Embryonic facial prominence (tissue), 1 donor: Measurements from ENCODE around the gene VPS35.

ENCODE experiments used
- DNase-seq: peaks from one replicate; pipeline ENCODE4 v3.0.0-alpha.2; 2016; ENCODE audit errors: extremely low spot score

VPS35 gene

DNA sequence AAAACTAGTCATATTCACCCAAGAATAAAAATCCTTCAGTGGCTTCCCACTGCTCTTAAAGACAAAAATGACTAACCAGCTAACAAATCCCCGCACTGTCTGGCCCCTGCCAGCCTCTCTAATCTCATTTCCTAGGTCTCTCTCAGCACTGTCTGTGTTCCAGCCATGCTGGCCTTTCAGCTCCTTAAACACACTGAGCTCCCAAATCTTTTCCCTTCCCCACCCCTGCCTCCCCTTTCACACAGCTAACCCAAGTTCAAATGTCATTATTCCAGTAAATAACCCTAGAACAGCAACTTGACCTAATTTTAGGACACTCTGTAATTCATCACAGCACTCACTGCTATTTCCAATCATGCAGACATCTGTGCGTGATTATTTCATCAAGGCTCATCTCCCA, 75.6 kb downstream of the VPS35 start:
- DNase-seq: no peak

DNA sequence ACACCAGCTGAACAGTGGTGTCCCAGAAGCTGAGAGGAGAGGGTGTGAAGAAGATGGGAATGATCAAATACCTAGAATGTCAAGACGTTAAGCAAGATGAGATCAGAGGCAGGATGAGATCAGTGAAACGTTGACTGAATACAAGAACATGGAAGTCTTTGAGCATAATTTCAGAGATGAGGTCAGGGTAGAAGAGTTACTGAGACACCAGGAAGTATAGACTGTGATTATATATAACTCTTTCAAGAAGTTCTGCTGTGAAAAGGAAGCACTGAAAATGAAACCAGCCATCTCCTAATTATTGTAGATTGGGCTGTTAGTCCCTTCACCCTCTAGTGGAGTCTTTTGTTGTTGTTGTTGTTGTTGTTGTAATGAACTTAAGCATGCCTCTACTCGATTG, 76.9 kb downstream of the VPS35 start:
- no peak for DNase-seq

DNA sequence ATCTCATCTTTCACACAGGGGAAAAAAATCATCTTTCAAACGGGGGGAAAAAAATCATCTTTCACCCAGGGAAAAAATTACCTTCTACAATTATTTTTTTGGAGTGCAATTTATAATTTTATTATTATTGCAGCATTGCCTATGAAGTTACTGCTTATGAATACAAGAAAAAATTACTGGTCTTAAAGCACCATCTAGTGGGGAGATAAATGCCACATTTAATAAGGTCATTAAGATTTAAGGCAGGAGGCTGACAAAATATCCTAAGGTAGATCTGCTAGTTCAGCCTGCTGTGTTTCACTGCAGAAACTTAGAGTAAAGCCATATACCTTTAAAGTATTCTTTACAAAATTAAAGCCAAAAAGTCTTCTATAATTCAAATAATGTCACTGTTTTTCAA, 81.4 kb downstream of the VPS35 start:
- DNase-seq: no peak

DNA sequence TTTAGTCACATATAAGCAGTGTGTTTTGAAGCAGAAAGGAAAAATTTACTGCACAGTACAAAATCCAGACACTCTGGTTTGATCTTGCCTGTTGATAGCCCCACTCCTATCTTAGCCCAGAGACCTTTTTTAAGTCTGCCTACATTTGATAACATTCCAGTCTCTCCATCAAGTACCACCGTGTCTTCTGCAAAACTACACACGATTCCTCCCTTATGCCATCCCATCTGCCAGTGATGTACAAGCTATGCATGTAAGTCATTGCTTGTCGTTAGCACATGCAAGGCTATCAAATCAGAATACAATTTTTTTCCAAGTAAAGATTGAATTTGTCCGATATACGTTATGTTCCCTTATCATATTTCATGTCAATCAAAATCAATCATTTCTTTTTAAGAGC, 82.7 kb downstream of the VPS35 start:
- no peak for DNase-seq
